MM.1S (cell line): ENCODE results near the gene PIGH.

ENCODE experiments used
- EZH2 ChIP-seq: fragments of 300-600 bp; sonication (generic); optimal IDR thresholded peaks from 2 replicates; pipeline ENCODE3; 2017; ENCODE audit warnings: low read depth, mild to moderate bottlenecking, antibody characterized with exemption, low read length, mixed read lengths
- TF ChIP-seq, protein P1 (sequence below): fragments of 300-600 bp; sonication (generic); IDR thresholded peaks from 2 replicates; pipeline ENCODE4 v1.5.1; 2016; ENCODE audit warnings: antibody characterized with exemption, low read length, mixed read lengths

GRCh38 chr14:67566908-67567307 is 33.2 kb downstream of the PIGH start:
- TF ChIP-seq, protein P1, sequence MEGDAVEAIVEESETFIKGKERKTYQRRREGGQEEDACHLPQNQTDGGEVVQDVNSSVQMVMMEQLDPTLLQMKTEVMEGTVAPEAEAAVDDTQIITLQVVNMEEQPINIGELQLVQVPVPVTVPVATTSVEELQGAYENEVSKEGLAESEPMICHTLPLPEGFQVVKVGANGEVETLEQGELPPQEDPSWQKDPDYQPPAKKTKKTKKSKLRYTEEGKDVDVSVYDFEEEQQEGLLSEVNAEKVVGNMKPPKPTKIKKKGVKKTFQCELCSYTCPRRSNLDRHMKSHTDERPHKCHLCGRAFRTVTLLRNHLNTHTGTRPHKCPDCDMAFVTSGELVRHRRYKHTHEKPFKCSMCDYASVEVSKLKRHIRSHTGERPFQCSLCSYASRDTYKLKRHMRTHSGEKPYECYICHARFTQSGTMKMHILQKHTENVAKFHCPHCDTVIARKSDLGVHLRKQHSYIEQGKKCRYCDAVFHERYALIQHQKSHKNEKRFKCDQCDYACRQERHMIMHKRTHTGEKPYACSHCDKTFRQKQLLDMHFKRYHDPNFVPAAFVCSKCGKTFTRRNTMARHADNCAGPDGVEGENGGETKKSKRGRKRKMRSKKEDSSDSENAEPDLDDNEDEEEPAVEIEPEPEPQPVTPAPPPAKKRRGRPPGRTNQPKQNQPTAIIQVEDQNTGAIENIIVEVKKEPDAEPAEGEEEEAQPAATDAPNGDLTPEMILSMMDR: no peak
- no peak for TF ChIP-seq EZH2
